Measurements from ENCODE around the gene DNAJB13.
"Not testable (repeated sequence)": the region's sequence is repeated elsewhere in the genome, so short reads cannot be mapped to it uniquely, and the experiment has no call there.

DNAJB13 gene

DNA sequence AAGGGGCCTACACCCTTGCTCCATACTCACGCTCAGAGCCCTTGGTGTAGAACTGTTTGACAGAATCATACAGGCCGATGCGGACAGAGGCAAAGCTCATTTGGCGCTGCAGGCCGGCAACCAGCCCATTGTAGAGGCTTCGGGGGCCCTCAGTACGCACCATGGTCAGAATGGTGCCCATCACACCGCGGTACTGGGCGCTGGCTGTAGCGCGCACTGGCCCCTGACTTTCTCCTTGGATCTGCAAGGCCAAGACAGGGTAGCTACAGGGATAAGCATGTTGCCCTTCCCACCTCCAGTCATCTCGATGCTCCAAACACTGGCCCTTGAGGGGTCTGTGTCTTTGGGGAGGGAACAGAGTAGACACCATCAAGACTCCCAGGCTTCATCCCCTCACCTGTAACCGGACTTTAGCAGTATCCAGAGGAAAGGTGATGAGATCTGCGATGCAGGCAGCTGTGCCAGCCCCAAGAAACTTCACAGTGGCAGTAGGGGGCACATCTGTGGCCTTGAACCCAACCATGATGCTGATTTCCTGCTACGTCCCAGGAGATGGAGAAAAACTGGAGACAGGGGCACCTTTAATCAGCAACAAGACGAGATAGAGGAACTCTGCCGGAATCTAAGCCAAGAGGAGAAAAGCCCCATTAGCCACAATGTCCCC is 27.2 kb downstream of the DNAJB13 start:
- no peak for DNase-seq

DNA sequence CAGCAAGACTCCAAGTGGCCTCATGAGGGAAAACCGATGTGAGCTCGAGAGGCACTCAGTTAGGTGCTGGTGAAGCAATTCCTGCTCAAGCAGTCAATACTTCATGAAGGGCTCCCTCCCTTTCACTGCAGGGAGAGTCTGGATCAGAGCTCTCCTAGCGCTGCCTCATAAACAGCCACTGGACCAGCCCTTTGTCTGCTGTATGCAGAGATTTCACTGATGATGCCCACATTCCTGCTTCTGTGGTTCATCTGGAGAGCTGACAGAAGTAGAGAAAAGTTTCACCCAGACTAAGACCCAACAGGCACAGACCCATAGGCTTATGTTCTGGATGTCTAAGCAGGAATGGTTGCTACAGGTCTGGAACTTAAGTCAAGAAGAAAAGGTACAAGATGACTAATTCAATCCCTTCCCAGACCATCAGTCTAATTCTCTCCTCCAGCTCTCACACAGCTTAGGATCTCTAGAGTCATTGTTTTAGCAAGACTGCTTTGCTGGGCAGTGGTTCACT is 27.8 kb downstream of the DNAJB13 start:
- no peak for DNase-seq

DNA sequence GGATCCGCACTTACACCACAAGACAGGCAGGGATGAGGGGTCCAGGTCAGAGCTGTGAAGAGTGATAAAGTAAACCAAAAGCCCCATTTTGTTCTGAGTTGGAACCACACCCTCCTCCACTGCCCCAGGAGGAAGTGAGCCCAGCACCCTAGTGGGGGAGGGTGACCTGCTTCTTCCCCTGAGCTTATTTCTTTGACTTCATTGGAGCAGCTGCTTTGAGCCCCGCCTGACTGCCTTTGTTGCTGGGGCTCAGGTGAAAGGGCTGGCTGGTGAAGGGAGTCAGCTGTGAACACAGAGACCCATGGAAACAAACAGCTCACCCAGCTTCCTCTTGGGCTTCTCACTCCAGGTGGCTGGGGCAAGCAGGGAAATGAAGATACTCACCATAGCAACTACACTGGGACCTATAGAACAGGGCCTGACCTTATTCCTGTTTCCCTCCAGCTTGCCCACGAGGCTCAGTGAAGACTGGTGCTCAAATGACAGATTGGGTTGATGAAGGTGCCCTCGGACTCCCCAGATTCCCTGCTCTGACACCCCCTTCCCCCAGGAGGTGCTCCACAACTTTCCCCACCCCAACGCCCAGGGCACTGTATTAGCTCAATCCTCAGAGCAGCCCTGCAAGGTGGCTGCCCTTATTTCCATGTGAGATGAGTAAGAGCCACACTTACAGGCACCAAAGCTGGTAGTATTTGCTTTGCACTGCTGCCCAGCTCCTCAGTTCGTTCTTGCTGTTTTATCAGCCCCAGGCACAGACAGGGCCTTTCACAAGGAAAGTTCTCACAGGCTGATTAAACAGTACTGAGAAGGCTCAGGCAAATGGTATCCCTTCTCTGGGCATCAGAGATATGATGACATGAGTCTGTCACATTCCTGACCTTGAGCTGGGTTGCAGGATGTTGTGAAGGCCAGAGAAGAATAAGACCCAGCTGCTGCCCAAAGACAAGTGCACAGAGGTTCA is 29.5 kb downstream of the DNAJB13 start:
- DNase-seq = no peak

DNA sequence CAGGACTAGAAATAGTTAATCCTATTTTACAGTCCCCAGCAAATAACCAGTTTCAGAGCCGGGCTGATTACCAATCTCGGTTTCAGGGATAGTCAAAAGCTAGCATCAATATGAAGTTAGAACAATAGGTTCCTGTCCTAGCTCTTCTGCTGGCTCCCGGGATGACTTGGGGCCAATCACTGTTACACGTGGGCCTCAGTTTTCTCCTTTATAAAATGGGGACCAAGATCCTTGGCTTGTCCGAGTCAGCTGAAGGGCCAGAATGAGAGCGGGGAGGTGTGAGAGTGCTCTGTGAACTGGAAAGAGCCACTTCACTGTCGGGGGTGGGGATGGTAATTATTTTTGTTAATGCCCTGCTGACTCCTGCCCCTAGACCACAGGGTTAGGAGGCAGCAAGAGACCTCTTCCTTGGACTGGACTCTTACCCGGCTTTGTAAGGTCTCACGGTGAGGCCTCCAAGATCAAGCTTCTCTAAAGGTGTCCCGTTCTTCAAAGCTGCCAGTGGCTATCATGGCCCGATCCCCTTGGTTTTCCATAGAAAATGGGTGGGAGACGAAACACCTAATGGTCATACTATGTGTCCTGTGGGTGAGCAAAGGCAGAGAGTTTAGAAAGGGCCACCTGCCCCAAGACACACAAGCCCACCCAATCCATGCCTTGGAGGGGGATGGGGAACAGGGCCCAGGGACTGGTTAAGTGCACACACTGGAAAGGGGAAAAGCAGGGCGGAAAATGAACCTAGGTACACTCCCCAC is 30.4 kb downstream of the DNAJB13 start:
- DNase-seq = no peak

DNA sequence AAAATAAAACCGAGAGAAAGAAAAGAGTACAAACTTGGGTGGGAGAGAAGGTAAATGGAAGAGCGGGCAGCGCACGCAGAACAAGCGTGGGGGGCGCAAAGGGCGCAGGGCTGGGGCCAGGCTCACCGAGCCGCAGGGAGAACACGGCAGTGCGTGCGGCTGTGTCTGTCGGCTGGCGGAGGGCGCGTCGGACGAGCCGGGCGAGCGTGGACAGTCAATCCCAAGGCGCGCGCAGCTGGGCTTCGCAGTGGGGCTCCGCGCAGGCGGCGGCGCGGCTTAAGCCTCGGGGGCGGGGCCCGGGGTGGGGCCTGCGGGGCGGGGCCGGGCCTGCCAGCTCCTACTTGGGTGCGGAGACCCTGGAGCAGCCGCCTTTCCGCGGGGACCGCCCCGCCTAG is 31.8 kb downstream of the DNAJB13 start, which contains the start of gene UCP2:
UCP2 (minus strand) TSS at position 249 of the 395 bp plus-strand sequence. CDS start 4,465 bp downstream, outside the sequence.
- peak; percentile 61 for DNase-seq

DNA sequence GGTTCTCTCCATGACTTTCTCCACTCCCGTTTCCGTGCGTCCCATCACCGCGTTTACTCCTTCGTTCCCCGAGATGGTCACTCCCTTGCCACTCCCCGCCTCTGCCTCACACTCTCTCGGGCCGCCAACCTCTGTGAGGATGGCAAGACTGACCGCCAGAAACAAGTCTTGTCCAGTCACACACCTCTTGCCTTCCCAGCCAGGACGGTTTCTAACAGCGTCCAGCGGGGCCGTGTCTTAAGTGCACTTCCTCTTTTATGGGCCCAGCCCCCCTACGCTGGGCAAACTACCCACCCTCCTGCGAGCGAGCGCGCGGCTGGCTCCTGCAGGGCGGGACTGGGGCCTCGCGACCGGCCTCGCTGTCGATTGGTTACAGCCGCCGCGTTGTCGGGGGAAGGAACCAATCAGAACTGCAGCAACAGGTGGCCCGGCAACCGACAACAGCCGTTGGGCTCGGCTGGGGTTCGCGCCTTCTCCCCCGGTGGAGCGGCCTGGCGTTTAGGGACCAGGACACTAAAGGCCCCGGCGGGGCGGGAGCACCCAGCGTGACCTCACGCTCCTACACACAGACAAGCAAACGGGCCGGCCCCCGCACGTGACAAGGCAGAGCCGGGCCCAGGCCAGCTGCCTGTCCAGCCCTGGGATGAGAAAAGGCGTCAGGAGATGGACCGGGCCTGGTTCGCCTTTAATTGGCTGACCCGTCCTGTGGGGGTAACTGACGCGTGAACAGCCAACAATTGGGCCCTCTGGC is 32.3 kb downstream of the DNAJB13 start:
- peak; percentile 79 for DNase-seq

DNA sequence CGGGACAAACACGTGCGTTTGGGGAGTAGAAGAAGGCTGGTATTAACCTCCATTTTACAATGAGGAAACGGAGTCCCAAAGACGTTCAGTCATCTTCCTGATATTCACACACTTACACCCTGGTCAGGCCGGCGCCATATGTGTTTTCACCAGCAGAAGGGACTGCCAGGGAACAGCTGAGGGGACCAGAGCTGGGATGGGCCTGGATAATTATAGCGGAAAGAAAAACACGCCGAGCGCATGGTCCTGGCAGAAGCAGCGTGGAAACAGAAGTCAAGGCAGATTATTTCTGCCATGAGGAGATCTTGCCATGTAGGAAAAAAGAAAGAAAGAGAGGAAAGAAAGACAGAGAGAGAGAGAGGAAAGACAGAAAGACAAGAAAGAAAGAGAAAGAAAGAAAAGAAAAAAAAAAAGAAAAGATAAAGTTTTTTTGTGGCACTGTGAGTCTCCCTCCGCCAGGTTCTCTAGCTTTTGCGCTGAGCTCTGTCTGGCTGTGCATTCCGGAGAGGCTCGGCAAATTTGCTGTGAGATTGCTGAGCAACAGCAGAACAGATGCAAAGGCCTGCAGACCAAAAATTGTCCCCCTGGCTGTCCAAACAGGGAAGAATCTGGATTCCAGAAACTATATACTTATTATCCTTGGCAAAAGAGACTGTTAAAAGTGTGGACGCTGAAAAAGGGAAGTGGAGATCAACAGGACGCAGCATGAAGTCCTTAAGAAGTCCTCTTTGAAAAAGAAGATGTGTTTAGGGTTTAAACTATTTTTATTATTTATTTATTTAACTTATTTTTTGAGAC is 33.1 kb downstream of the DNAJB13 start:
- no peak for DNase-seq

DNA sequence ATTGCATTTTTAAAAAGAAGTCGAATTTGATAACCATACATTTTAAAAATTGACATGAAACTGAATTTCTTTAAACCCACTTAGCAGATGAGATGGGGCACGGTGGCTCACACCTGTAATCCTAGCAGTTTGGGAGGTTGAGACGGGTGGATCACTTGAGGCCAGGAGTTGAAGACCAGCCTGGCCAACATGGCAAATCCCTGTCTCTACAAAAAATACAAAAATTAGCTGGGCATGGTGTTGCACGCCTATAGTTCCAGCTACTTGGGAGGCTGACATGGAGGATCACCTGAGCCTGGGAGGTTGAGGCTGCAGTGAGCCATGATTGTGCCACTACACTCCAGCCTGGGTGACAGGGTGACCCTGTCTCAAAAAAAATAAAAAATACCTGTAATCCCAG is 34.8 kb downstream of the DNAJB13 start:
- not testable (repeated sequence) for DNase-seq

DNA sequence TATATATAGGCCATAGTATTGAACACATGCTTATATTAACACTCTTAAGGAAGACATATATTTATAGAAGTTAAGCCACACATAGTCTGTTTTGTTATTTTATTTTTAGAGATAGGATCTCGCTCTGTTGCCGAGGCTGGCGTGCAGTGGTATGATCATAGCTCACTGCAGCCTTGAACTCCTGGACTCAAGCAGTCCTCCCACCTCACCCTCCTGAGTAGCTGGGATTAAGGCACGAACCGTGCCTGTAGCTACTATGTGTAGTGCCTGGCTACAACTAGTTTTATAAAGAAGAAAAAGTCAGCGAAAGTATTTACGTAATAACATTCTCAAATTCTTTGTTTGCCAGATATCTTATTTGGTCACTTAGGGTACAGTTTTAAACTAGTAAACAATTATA is 37.4 kb downstream of the DNAJB13 start:
- DNase-seq = no peak

DNA sequence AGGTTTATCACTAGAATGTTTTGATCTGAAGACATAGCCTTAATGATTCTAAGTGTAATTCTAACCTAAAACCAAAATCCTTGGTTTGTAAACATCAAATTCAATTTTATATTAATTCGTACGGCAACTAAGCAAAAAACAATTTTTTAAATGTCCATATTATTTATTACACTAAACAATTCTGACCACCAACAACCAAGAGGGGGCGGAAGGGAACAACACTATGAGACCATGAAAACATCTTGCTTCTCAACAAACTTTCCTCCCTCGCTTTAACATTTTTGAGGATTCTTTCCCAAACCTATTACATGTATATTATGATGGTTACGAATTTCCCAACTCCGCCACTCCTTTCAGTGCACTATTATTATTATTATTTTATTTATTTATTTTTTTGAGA is 38.3 kb downstream of the DNAJB13 start:
- DNase-seq = no peak

DNA sequence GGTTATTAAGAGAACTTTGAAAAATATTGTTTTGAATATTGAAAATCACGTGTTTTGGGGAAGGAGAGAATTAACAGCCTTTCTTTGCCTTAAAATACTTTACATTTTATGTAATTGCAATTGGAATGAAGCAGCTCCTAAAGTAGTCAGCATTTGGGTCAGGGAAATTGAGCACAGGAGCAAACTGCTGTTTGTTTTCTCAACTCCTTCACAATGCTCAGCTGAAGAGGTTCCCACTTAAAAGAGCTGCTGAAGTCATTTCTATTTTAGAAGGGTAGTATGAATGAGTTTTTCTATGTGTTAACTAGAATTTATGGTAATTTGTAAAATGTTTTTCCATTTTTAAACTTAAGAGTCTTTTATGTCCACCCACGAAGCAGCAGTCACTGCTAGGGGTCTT is 39.9 kb downstream of the DNAJB13 start:
- no peak for DNase-seq

DNA sequence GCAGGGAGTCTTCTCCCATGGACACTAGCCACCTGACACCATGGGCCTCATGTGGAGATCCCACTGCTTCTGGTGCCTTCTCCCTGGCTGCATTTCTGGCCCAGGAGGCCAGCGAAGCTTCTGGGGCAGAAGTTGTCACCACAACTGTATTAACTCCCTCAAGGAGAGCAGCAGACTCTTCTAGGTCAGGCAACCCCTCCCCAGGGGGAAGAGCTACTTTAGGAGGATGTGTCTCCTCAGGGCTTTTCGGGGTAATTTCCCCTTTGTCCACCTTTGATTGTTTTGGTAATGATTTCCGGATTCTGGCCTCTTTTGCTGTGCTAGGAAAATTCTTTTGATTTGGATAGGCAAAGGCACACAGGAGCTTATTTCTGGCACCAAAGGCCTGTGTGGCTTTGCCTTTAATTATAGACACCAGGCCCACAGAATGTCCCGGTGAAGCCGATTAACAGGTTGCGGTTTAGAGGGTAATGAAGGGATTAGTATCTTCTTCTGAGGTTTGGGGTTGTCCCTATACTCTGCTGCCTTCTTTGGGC is 40.7 kb downstream of the DNAJB13 start:
- no peak for DNase-seq

DNA sequence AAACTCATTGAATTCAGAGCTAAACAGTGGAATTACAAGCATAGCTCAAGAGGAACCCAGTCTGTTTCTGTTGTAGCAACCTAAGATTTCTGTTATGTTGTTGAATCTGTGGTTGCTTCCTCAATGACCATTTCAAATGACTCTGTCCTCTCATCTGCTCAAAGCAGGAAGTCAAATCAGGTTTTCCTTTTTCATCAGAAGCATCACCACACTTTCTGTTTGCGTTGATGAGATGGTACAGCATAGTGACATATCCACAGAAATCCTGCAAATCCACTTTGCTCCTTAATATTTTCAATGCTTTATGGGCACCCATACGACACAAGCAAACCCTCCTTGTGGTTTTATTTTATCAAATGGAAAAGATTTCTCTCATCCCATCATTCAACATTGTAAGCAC is 44.4 kb downstream of the DNAJB13 start:
- DNase-seq = no peak

DNA sequence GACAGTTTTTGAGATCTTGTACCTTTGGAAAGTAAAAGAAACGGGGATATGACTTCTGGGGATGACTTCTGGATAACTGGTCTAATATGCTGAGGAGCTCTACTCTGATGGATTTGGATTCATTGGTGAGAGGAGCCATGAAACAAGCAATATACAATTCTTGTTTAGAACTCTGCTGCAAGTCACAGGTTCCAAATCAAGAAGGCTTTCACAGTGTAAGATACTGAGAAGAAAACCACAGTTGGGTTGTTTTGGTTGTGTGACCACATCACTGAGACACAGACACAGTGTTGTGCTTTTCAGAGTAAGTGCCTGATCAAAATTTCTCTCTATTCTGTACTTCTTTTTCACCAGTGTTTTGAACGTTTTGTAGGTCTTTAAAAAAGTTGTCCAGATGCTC is 44.9 kb downstream of the DNAJB13 start:
- DNase-seq = no peak

DNA sequence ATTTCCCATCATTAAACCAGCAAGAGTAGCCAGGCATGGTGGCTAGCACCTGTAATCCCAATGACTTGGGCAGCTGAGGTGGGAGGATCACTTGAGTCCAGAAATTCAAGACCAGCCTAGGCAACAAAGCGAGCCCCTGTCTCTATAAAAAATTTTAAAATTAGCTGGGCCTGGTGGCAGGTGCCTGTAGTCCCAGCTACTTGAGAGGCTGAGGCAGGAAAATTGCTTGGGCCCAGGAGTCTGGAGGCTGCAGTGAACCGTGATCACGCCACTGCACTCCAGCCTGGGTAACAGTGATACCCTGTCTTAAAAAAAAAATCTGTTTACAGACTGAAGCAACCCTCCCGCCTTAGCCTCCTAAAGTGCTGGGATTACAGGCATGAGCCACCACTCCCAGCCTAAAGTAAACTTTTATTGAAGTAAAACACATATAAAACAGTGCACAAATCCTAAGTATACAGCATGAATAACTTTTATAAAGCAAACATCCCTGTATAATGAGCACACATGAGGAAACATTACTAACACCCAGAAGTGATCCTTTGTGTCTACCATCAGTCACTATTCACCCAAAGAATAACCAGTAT is 45.4 kb downstream of the DNAJB13 start:
- DNase-seq = no peak

DNA sequence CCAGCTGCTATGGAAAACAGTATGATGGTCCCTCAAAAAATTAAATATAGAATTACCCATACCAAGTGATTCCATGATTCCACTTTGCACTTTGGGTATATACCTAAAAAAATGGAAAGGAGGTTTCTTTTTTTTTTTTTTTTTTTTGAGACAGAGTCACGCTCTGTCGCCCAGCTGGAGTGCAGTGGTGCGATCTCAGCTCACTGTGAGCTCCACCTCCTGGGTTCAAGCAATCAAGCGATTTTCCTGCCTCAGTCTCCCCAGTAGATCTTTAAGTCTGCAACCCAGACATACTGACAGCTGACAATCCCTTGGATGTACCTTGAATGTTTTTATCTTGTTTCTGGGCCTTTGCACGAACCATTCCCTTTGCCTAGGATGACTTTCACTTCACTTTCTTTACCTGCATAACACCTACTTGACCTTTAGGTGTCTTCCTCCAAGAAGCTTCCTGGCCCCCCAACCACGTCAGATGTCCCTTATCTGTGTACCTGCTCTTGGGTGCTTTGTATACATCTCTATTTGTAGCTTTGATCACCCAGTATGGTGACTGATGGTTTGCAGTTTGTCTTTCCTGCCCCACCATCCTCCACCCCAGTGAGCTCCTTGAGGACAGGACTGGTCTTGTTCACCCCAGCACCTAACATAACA is 46.4 kb downstream of the DNAJB13 start:
- no peak for DNase-seq

DNA sequence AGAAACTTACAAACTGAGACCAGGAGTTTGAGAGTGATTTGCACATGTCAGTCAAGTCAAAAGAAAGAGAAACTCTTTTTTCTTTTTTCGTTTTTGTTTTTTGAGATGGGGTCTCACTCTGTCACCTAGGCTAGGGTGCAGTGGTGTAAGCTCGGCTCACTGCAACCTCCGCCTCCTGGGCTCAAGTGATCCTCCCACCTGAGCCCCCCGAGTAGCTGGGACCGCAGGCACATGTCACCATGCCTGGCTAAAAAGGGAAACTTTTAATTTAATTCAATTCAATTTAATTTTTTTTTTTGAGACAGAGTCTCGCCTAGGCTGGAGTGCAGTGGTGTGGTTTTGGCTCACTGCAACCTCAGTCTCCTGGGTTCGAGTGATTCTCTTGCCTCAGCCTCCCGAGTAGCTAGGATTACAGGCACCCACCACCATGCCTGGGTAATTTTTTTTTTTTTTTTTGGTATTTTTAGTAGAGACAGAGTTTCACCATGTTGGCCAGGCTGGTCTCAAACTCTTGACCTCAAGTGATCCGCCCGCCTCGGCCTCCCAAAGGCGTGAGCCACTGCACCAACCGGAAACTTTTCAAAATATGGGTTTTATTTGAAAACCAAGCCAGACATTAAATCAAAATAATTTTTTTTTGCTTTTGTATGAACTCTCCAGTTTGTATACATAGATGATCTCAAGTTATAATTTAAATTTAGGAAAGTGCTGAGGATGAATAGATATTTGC is 48.2 kb downstream of the DNAJB13 start:
- DNase-seq = no peak

DNA sequence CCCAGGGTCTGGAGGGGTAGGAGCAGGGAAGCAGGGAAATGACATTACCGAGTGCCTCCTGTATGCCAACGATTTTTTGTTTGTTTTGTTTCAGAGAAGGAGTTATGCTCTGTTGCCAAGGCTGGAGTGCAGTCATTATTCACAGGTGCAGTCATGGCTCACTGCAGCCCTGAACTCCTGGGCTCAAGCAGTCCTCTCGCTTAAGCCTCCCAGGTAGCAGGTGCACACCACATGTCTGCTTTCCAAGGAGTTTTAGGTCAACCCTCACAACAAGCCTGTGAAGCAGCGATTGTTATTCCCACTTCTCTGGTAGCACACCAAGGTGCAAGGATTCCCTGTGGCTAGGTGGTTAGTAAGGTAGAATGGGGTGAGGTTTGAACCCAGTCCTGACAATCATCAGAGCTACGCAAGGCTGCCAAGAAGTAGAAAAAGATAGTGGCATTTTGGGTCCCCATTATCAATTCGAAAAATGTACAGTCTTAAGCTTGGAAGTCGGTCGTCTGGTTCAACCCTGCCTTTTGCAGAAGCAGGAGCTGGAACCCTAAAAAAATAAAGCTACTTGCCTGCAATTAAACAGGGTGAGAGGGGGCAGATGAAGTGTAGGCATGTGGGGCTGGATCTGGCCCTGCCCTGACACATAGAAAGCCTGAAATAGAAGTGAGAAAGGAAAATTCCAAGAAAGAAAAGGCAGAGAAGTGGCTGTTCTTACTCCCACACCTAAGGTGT is 48.9 kb downstream of the DNAJB13 start:
- DNase-seq = no peak

All from fibroblast of skin of abdomen (primary cell).